GM21515 (cell line): ENCODE measurements around the gene NXN.
"Not testable (repeated sequence)": the region's sequence is repeated elsewhere in the genome, so short reads cannot be mapped to it uniquely, and the experiment has no call there.

Source experiments
- ATAC-seq: cut with Tn5 transposase; IDR thresholded peaks from one replicate; pipeline ENCODE4 v1.9.1; 2021; ENCODE audit not compliant: unreplicated experiment

The NXN gene

GRCh38 chr17:957856-958421, 21.6 kb downstream of the NXN start:
- ATAC-seq, result no peak

GRCh38 chr17:956905-957304, 22.7 kb downstream of the NXN start:
- no peak for ATAC-seq

GRCh38 chr17:954431-955164, 25.0 kb downstream of the NXN start:
- no peak for ATAC-seq

- no peak for ATAC-seq
These were observed 25.8 kb downstream of the NXN start for GRCh38 chr17:953767-954166.

- ATAC-seq, result not testable (repeated sequence)
These were observed 27.0 kb downstream of the NXN start for GRCh38 chr17:952592-952991.

GRCh38 chr17:951325-952132, 28.0 kb downstream of the NXN start:
- no peak for ATAC-seq

- ATAC-seq, result no peak
These were observed 29.8 kb downstream of the NXN start for GRCh38 chr17:949623-950303.

GRCh38 chr17:948284-948852, 31.2 kb downstream of the NXN start:
- ATAC-seq, result no peak

GRCh38 chr17:946510-947236, 32.9 kb downstream of the NXN start:
- no peak for ATAC-seq

- ATAC-seq, result no peak
These were observed 33.9 kb downstream of the NXN start for GRCh38 chr17:945672-946071.

GRCh38 chr17:944266-944826, 35.2 kb downstream of the NXN start:
- ATAC-seq, result no peak

- ATAC-seq, result no peak
These were observed 44.1 kb downstream of the NXN start for GRCh38 chr17:935485-935884.

- no peak for ATAC-seq
These were observed 46.1 kb downstream of the NXN start for GRCh38 chr17:933312-934073.

GRCh38 chr17:930258-930657, 49.3 kb downstream of the NXN start:
- no peak for ATAC-seq

GRCh38 chr17:929586-929985, 50.0 kb downstream of the NXN start:
- no peak for ATAC-seq

- ATAC-seq, result no peak
These were observed 51.7 kb downstream of the NXN start for GRCh38 chr17:927611-928461.

GRCh38 chr17:925817-926216, 53.8 kb downstream of the NXN start:
- no peak for ATAC-seq

- ATAC-seq, result no peak
These were observed 54.7 kb downstream of the NXN start for GRCh38 chr17:924711-925475.
